HK-2 (cell line): ENCODE results near the gene KLHL34.

Experiments
- DNase-seq: peaks from one replicate; pipeline ENCODE4 v3.0.0-alpha.2; 2018; ENCODE audit not compliant: unreplicated experiment

The KLHL34 gene

GRCh38 chrX:21656587-21657317, 1.4 kb downstream of the KLHL34 start:
- DNase-seq: no peak

GRCh38 chrX:21655901-21656586, 2.1 kb downstream of the KLHL34 start:
- DNase-seq: no peak

GRCh38 chrX:21645886-21646285, 12.2 kb downstream of the KLHL34 start:
- DNase-seq: no peak

GRCh38 chrX:21645431-21645830, 12.7 kb downstream of the KLHL34 start:
- no peak for DNase-seq

- no peak for DNase-seq
Measured at GRCh38 chrX:21639775-21640174, 18.4 kb downstream of the KLHL34 start.

- no peak for DNase-seq
Measured at GRCh38 chrX:21638311-21638710, 19.8 kb downstream of the KLHL34 start.

- DNase-seq: no peak
Measured at GRCh38 chrX:21632027-21632426, 26.1 kb downstream of the KLHL34 start.

- no peak for DNase-seq
Measured at GRCh38 chrX:21623778-21624501, 34.2 kb downstream of the KLHL34 start.

GRCh38 chrX:21620234-21620633, 37.9 kb downstream of the KLHL34 start:
- DNase-seq: no peak

GRCh38 chrX:21616386-21616785, 41.7 kb downstream of the KLHL34 start:
- DNase-seq: no peak

- DNase-seq: no peak
Measured at GRCh38 chrX:21612154-21612553, 46.0 kb downstream of the KLHL34 start.

GRCh38 chrX:21610168-21610567, 48.0 kb downstream of the KLHL34 start:
- no peak for DNase-seq

GRCh38 chrX:21606002-21606401, 52.1 kb downstream of the KLHL34 start:
- DNase-seq: no peak
